DOHH2 (cell line): ENCODE data around the gene SLC8A3.

Experiments
- H3F3A ChIP-seq: fragments of 200-600 bp; sonication (generic), shearing (Covaris generic); 2 replicates; pipeline ENCODE4 v1.6.0; 2016; ENCODE audit warnings: antibody characterized with exemption, mild to moderate bottlenecking; ENCODE audit not compliant: control insufficient read depth, insufficient read depth
- H3K27ac ChIP-seq: fragments of 200-600 bp; sonication (generic); 2 replicates; pipeline ENCODE4 v1.5.1; 2014; ENCODE audit warnings: low read depth, mild to moderate bottlenecking, low read length, moderate library complexity
- H3K27me3 ChIP-seq: fragments of 200-600 bp; sonication (generic); 2 replicates; pipeline ENCODE4 v1.6.1; 2014; ENCODE audit warnings: mild to moderate bottlenecking, low read length, mixed read lengths; ENCODE audit not compliant: control insufficient read depth
- H3K36me3 ChIP-seq: fragments of 200-600 bp; sonication (generic); 2 replicates; pipeline ENCODE4 v1.6.1; 2014; ENCODE audit warnings: mild to moderate bottlenecking, low read length, moderate library complexity, mixed read lengths; ENCODE audit not compliant: control insufficient read depth
- H3K4me1 ChIP-seq: fragments of 200-600 bp; sonication (generic); 2 replicates; pipeline ENCODE4 v1.6.1; 2014; ENCODE audit warnings: mild to moderate bottlenecking, low read length, mixed read lengths; ENCODE audit not compliant: control insufficient read depth
- H3K4me2 ChIP-seq: fragments of 200-600 bp; sonication (generic); 2 replicates; pipeline ENCODE4 v1.6.0; 2014; ENCODE audit warnings: mild to moderate bottlenecking, low read length, moderate library complexity
- H3K4me3 ChIP-seq: fragments of 200-600 bp; sonication (generic); 2 replicates; pipeline ENCODE4 v1.5.1; 2014; ENCODE audit warnings: mild to moderate bottlenecking, low read length, mixed read lengths
- H3K79me2 ChIP-seq: fragments of 200-600 bp; sonication (generic); 2 replicates; pipeline ENCODE4 v1.6.1; 2014; ENCODE audit warnings: mild to moderate bottlenecking, low read length, mixed read lengths; ENCODE audit not compliant: control insufficient read depth
- H3K9me2 ChIP-seq: fragments of 200-600 bp; sonication (generic); replicated peaks from 2 replicates; pipeline ENCODE4 v1.6.1; 2014; ENCODE audit warnings: mild to moderate bottlenecking, low read length, mixed read lengths; ENCODE audit not compliant: control insufficient read depth
- H3K9me3 ChIP-seq: fragments of 200-600 bp; sonication (generic); 2 replicates; pipeline ENCODE4 v1.6.1; 2014; ENCODE audit warnings: antibody characterized with exemption, low read length, mixed read lengths; ENCODE audit not compliant: control insufficient read depth, insufficient read depth
- H4K20me1 ChIP-seq: fragments of 200-600 bp; sonication (generic); 2 replicates; pipeline ENCODE4 v1.6.0; 2014; ENCODE audit warnings: low read depth, mild to moderate bottlenecking, antibody characterized with exemption, low read length, moderate library complexity; ENCODE audit not compliant: control insufficient read depth, insufficient read depth
- CTCF ChIP-seq: fragments of 200-600 bp; sonication (generic); IDR thresholded peaks from one replicate; pipeline ENCODE4 v1.5.1; 2014; ENCODE audit warnings: antibody characterized with exemption, mild to moderate bottlenecking, low read depth, low read length; ENCODE audit not compliant: poor library complexity, severe bottlenecking
- EZH2phosphoT487 ChIP-seq: fragments of 200-600 bp; sonication (generic); IDR thresholded peaks from 2 replicates; pipeline ENCODE4 v1.6.1; 2017; ENCODE audit warnings: borderline replicate concordance, mild to moderate bottlenecking, antibody characterized with exemption, low read length, moderate library complexity, mixed read lengths

Gene SLC8A3

GRCh38 chr14:70073924-70074566, 114.7 kb downstream of the SLC8A3 start:
- Histone ChIP-seq H3K79me2 (no peaks in the 10 kb centered on the region), H3K27me3 (no peaks in the 10 kb centered on the region), H3F3A (no peaks in the 10 kb centered on the region), H3K9me2 (no peaks in the 10 kb centered on the region), H3K36me3 (no peaks in the 10 kb centered on the region), H3K4me3 (no peak overlapping the region), H3K9me3 (no peaks in the 10 kb centered on the region), H3K4me1 (no peaks in the 10 kb centered on the region), H3K4me2 (no peak overlapping the region), H3K27ac (no peak overlapping the region), H4K20me1 (no peaks in the 10 kb centered on the region)
- TF ChIP-seq EZH2phosphoT487 (no peak), CTCF (peak; percentile 86)

- H3K4me3 ChIP-seq = no peak overlapping the region
- H3K4me1 ChIP-seq = no peaks in the 10 kb centered on the region
- no peaks in the 10 kb centered on the region for H3K36me3 ChIP-seq
- no peaks in the 10 kb centered on the region for H3K79me2 ChIP-seq
- H3K9me2 ChIP-seq = no peaks in the 10 kb centered on the region
- H3K9me3 ChIP-seq = no peaks in the 10 kb centered on the region
- H3K27me3 ChIP-seq = no peaks in the 10 kb centered on the region
- H3K27ac ChIP-seq = no peak overlapping the region
- no peak overlapping the region for H3K4me2 ChIP-seq
- no peaks in the 10 kb centered on the region for H3F3A ChIP-seq
- TF ChIP-seq EZH2phosphoT487 (no peak), CTCF (no peak)
- H4K20me1 ChIP-seq = no peaks in the 10 kb centered on the region
These were observed 119.6 kb downstream of the SLC8A3 start for GRCh38 chr14:70069186-70069585.

GRCh38 chr14:70067810-70068209, 120.9 kb downstream of the SLC8A3 start:
- H4K20me1 ChIP-seq = no peaks in the 10 kb centered on the region
- no peak for TF ChIP-seq CTCF
- TF ChIP-seq EZH2phosphoT487 = no peak
- no peaks in the 10 kb centered on the region for H3K27me3 ChIP-seq
- H3K4me3 ChIP-seq = no peak overlapping the region
- H3F3A ChIP-seq = no peaks in the 10 kb centered on the region
- H3K36me3 ChIP-seq = no peaks in the 10 kb centered on the region
- H3K9me3 ChIP-seq = no peaks in the 10 kb centered on the region
- H3K79me2 ChIP-seq = no peaks in the 10 kb centered on the region
- H3K4me1 ChIP-seq = no peaks in the 10 kb centered on the region
- no peak overlapping the region for H3K27ac ChIP-seq
- H3K4me2 ChIP-seq = no peak overlapping the region
- no peaks in the 10 kb centered on the region for H3K9me2 ChIP-seq
